Inferior parietal cortex (tissue), 1 donor: ENCODE data around the gene TCL1B.
"Not testable (repeated sequence)": the region's sequence is repeated elsewhere in the genome, so short reads cannot be mapped to it uniquely, and the experiment has no call there.

Experiments used
- DNase-seq: peaks from one replicate; pipeline ENCODE4 v3.0.0-alpha.2; 2016; ENCODE audit errors: extremely low spot score

Gene TCL1B, protein sequence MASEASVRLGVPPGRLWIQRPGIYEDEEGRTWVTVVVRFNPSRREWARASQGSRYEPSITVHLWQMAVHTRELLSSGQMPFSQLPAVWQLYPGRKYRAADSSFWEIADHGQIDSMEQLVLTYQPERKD

DNA sequence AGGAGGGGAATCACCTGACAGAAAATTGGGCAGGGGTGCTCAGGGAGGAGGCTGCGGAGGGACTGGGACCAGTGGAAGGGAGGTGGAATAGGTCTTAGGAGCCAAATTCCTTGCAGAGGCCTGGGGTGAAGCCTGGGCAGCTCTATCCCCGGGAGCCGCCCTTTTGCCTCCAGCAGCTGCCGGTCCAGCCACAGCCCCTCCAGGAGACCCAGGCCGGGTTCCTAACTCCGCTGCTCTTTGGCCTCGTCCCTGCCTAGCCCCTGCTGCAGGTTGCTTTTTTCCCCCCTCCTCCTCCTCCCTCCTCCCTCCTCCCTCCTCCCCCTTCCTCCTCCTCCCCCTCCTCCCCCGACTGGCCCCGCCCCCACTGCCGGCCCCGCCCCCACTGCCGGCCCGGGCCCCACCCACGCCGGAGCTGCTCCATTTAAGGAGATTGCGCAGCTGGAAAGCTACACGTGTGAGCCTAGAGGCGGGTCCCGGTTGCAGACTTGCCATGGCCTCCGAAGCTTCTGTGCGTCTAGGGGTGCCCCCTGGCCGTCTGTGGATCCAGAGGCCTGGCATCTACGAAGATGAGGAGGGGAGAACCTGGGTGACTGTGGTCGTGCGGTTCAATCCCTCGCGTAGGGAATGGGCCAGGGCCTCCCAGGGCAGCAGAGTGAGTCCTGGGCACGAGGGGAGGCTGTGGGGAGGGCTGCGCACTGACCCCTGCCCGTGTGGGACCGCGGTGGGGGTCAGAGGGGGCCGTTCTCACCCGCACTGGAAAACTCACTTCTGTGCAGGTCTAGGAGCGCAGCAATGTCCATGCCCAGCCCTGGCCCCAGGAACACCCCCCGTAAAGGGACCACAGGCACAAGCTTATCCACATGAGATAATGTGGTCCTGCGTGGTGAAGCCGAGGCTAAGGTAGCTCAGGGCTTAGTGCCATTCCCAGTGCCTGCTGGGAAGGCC lies at the start of gene TCL1B:
TCL1B (plus strand) TSS at position 449 of the 945 bp plus-strand sequence; CDS start at position 491, 42 bp downstream.
- DNase-seq: no peak

DNA sequence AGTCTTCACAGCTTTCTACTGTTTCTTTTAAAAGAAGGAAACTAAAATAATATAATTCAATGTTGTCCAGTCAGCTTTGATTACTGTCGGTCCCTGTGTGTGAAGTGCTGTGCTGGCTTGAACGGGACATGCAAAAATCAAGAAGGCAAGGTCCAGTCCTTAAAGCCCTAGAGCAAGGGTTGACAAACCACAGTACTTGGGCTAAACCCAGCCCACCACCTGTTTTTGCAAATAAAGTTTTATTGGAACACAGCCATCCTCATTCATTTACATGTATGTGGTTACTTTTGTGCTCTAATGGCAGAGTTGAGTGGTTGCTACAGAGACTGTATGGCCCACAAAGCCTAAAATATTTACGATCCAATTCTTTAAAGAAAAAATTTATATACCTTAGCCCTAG lies 41.2 kb upstream of the TCL1B start:
- no peak for DNase-seq

DNA sequence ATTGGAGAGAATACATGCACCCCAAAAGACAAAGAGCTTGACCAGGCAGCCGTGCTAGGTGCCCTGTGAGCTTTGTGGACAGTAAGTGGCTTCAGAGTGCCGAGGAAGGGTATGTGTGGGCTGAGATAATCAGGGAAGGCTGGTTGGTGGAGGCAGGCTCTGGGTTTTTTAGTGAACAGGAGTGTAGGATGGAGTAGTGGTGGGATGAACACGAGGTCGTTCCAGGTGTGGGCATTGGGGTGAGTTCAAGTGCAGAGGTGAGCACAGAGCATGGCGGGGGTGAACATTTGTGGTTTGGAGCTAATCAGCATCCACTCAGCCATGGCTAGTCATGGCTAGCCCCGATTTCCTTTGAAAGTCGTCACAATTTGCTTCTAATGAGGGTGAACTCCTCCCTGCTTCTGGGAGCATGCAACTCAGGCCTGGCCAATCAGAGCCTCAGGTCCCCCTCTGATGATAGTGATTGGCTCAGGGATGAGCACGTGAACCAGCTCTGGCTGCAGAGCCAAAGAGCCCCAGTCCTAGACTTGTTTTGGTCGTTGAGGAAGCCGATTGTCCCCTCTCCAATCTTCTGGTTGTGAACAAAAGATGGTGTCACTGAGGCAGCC lies 40.7 kb upstream of the TCL1B start:
- DNase-seq: no peak

DNA sequence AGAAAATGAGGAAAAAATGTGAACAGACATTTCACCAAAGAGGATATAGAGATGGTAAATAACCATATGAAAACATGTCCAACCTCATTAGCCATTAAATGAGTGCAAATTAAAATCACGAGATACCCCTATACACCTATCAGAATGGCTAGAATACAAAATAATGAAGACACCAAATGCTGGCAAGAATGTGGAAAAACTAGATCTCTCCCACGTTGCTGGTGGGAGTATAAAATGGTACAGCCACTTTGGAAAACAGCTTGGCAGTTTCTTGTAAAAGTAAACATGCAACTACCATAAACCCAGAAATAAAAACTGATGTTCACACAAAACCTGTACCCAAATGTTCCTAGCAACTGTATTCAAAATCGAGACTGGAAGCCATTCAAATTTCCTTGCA lies 38.3 kb upstream of the TCL1B start:
- no peak for DNase-seq

DNA sequence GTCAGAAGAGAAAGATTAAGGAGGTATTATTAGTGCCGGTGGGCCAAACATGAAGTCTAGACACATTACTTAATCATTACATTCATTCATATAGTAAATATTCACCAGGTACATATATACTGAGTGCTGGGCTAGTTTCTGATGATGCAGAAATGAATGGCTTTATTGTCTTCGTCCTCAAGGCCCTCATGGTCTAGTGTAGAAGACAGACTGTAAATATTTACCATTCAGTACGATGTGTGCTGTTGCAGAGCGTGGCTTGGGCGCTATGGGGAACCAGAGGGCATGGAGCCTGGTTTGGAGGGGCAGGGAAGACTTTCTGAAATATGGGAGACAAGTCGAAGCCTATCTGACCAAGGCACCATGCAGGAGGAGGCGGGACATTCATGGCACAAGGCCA lies 37.0 kb upstream of the TCL1B start:
- no peak for DNase-seq

DNA sequence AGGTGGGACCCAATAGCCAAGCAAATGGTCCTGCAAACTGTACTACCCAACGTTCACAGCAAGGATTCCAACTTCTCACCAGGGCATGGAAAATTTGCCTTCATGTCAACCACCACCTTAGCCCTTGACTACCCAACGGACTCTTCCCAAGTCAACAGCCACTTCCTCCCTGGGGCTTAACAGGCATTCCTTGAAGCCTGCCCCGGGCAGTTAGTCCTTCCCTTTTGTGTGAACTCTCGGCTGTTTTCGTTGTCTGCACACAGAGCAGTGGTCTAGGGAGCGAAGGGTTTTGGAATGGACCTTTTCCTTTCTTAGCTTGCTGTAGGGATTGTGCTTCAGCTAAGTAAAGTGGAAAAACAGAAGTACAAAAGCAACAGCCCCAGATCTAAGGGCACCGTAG lies 35.2 kb upstream of the TCL1B start:
- no peak for DNase-seq

DNA sequence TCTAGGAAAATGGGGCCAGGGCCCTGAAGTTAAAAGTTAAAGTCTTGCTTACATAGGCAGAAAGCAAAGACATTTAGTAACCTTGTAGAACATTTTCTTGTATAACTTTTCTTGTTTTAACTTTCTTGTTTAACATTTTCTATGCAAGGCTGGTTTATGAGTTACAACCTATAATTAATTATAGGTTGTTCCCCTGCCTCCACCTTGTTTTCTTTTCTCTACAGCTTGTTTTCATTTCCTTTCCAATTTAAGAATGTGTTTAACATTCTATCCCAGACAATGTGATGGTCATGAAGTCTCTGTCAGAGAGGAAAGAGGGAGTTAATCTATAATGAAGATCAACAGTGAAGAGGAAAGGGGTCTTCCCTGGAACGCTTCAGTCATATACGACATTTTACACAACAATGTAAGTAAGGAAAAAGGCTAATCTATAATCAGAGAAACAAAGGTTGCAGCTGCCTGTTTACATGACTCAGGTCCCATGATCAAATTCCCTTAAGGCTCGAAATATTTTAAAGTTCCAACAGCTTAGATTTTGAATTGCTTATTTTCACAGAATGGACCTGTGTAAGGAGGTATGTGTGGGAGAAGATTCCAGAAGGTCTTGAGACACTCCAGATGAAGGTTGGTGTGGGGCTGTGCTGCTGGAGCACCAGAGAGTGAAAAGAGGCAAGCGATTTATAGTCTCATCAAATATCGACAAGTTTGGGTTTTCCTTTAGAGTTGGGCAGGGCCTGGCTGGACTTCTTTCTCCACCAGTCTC lies 34.2 kb upstream of the TCL1B start:
- no peak for DNase-seq

DNA sequence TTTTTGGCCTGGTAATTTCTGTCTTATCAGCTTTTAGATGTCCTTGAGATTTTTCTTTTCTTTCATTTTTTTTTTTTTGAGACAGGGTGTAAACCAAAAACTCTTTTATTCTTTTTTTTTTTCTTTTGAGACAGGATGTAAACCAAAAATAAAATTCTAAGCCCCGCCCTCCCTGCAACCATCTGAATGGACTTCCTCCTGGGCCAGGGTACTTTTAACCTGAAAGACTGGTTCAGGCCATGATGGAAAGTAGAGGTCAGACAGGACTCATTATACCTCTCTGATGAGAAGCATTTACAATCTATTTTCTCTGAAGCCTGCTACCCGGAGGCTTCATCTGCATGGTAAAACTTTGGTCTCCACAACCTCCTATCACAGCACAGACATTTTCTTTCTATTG lies 33.5 kb upstream of the TCL1B start:
- DNase-seq: no peak

DNA sequence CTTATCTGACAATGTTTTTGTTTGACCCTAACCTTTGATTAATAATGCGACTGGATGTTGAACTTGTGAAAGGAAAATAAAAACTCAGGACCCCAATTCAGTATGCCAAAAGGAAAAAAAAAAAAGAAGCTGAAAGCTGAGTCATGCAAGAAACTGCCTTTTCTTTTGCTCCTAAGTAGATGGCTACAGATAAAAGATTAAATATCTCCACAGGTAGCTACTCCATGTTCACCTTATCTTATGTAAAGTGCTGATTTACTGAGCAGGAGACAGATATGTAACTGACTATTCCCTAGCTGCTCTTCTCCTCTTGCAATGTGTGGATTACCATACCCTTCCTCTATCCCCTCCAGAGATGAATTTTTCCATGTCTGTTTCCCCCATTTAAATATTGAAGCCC lies 30.8 kb upstream of the TCL1B start:
- DNase-seq: no peak

DNA sequence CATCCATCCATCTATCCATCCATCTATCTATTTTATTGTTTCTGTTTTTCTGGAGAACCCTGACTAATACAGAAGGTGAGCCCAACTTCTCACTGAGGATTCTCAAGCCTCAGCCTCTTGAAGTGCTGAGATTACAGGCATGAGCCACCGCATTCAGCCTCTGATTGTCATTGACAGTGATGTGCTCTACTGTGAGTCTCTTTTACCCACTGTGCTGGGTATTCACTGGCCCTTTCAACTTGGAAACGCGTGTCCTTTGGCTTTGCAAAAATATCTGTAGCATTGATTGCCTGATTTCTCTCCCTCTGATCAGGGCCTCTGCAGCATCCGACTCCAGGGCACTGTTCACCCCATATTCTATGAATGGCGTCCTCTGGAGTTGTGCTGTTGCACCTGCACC lies 29.6 kb upstream of the TCL1B start:
- DNase-seq: no peak

DNA sequence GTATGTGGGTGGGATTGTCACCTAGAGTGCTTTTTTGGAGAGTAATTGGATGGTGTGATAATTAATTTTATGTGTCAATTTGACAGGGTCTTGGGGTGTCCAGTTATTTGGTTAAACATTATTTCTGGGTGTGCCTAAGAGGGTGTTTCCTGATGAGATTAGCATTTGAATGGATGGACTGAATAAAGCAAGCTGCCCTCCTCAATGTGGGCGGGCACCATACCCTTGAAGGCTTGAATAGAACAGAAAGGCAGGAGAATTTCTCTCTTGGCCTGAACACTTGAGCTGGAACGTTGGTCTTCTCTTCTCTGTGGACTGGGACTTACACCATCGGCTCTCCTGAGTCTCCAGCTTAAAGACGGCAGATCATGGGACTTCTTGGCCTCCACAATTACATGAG lies 28.8 kb upstream of the TCL1B start:
- no peak for DNase-seq

DNA sequence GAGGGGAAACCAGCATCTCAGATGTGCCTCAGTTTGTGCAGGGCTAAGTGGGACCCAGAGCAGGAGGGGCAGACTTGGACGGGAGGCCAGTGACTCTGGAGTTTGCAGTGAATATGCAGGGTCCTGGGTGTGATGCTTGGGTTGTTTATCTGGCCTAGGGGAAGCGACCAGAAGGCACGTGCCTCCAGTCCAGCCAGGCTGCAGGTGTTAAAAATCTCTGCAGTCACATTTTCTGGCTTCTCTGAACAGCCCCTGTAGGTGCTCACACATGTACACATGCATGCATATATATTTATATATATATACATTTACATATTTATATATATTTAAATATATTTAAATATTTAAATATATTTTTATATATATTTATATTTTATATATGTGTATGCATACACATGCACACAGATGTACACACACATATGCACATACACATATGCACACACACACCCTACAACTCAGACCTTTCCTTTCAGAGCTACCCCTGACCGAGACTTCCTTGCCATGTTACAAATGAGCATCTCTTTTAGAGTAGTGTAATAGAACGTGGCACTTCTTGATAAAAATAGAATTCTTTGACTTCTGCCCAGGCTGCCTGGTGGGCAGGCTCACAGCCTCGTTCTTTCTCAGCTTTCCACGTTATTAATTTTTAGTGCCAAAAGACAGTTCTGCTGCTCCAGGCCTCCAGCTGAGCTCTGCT lies 26.8 kb upstream of the TCL1B start:
- no peak for DNase-seq

DNA sequence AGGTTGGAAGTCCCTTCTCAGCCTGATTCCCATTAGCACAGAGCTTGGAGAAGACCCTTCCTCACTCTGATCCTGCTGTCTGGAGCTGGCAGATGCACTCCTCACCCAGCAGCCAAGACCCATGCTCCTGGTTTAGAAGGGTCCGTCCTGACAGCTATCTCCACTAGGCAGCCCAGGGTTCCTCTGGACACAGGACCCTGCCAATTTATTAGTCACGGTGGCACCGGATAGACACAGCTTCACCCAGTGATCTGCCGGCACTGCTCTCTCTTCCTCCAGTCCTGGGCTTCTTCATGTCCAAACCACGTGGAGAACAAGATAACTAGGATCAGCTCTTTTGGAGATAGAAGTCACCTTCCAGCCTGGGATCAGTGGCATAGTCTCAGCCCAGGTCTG lies 26.2 kb upstream of the TCL1B start:
- no peak for DNase-seq

DNA sequence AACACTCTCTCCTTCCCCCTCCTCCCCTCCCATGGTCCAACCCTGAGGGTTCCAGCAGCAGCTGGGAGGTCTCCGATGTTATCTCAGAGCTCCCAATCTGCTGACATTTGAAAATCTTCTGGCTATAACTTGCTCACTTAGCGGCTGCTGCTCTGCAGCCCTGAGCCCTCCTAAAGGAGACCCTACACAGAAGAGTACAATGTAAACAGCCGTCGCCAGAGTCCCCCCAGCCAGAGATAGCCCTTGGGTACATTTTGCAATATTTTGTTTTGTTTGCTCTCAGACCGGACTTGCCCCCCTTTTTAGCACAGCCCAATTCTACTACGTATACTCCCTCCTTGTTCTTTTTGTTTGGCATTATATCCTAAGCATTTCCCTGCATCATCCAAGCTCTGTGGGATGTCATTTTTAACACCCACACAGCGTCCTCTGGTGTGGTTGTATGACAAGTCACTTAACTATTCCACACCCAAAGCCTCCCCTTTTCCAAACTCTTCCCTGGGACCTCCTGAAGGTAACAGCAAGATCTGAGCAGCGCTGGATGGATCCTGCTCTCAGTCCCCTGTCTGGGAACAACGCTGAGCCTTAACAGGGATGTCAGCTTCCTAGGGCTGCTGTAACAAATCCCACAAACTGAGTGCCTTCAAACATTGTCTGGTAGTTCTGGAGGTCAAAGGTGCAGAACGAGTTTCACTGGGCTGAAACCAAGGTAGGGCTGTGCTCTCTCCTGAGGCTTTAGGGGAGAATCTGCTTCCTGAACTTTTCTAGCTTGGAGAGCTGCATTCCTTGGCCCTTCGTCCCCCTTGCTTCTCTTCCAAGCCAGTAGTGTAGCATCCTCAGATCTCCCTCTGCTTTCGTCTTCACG lies 25.3 kb upstream of the TCL1B start:
- DNase-seq: no peak

DNA sequence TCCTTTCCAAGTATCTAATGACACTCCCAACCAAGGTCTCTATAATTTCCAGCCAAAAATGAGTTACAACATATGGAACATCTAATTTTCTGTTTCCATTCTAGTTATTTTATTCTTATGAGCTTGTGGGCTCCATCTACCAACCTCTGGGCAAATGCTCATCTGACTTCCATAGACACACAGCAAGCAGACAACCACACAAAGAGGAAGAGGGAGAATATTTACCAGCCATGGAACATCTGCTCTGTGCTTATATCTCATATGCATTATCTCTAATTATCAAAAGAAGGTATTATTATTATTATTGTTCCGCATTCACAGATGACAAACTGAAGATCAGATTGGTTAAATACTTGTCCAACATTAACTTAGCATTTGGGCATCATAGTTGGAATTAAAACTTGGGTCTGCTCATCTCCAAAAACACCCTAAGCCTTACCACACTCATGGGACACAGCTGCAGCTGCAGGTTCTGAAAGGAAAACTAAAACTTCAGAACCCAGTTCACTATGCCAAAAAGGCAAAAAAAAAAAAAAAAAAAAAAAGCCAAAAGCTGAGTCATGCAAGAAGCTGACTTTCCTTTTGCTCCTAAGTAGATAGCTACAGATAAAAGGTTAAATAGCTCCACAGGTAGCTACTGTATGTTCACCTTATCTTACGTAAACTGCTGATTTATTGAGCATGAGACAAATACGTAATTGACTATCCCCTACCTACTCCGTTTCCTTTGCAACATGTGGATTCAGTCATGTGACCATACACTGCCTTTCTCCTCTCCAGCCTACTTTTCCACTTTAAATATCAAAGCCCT lies 23.6 kb upstream of the TCL1B start:
- no peak for DNase-seq

DNA sequence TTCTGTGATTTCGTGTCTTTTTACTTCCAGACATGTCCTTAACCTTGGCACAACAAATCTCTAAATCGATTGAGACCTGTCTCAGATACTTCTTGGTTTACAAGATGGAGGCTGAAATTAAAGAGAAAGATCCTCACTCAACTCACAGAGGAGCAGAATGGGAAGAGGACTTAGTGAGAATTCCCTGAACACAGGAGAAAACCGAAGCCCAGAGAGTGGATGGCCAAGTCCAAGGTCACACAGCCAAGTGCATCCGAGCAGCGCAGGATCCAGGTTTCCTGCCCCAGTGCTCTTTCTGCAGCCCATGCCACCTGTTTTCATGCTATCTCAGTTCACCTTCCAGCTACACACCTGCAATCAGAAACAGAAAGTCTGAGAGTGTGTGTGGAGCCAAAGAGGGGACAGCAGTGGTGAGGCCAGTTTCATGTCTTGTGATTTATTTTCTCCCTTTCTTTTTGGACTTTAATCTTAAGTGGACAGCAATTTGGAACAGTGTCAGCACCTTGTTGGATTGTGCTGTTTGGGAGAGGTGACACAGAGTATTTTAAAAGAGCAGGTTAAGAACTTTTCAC lies 22.9 kb upstream of the TCL1B start:
- DNase-seq: no peak

DNA sequence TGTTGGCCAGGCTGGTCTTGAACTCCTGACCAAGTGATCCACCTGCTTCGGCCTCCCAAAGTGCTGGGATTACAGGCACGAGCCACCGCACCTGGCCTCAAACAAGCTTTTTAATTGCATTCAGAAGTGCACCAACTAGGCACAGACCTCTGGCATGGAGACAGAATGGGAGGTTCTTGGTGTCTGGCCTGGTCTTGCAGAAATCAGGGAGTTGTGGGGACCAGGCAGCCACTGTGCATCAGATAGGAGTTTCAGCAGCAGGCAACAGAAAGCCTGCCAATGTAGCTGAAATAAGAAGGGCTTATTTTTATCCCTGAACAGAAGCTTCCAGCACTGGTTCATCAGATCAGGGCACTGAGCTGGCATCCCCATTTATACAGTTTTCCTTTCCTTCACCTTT lies 22.2 kb upstream of the TCL1B start:
- peak; percentile 11 for DNase-seq

DNA sequence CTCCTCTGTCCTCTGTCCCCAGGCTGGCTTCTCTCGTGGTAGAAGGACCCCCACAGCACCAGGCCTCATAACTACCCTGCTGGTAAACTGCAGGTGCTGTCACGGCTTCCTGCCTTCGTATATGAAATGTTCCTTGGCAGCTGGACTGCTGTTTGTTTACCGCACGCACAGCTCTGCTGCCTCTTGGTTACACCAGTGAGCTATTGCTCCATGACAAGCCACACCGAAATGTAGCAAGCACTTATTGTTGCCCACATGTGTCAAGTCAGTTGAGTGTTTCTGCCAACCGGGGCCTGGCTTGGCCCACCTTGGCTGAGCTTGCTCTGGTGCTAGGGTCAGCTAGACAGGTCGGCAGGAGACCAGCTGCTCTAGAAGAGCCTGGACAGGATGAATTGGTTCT lies 21.7 kb upstream of the TCL1B start:
- DNase-seq: no peak

DNA sequence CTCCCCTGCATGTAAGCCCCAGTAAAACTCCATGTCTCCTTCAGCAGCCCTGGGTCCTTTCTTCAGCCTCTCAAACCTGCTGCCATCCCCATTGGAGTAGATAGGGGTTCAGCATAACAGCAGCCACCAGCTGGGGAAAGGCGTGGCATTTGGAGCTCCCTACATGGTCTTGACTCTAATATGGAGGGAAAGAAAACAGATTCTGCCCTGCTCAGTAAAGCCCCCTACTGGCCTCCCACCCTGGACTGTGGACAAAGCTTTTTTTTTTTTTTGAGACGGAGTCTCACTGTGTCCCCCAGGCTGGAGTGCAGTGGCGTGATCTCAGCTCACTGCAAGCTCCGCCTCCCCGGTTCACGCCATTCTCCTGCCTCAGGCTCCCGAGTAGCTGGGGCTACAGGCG lies 20.7 kb upstream of the TCL1B start:
- not testable (repeated sequence) for DNase-seq

DNA sequence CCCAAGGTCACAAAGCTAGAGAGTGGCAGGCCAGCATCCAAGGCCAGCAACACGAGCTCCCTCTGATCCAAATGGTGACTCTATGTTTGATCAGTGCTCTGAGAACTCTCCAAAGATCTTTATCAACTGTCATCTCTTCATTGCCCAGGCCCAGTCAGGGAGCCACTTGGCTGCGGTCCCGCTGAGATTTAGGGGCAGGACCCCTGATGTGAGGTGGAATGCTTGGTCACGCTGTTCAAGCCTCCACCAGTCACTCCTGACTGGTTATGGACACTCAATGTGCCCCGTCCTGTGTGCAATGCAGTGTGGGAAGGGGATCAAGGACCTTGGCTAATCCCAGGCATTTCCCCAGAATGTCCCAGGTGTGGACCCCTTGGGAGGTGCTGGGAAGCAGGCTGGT lies 19.8 kb upstream of the TCL1B start:
- DNase-seq: no peak
